Erythroblast (primary cell): ENCODE results near the gene UGT1A6.

Source experiments
- DNase-seq, 2 experiments: peaks; one replicate each; lab custom pipeline; 2025; lab: John Stamatoyannopoulos, UW
- GATA1 ChIP-seq: IDR thresholded peaks from 2 replicates; pipeline ENCODE4 v1.6.1; 2011; ENCODE audit warnings: low read depth, mild to moderate bottlenecking, control low read depth, low read length, moderate library complexity
- POLR2A ChIP-seq: IDR thresholded peaks from 2 replicates; pipeline ENCODE4 v1.6.1; 2011; ENCODE audit warnings: mild to moderate bottlenecking, low read length

UGT1A6 gene

GRCh38 chr2:233789554-233789953 lies 96.9 kb downstream of the UGT1A6 start:
- no peak for TF ChIP-seq POLR2A
- no peak for TF ChIP-seq GATA1
- DNase-seq = no peak

GRCh38 chr2:233791151-233791882 lies 98.6 kb downstream of the UGT1A6 start:
- TF ChIP-seq GATA1 = no peak
- no peak for DNase-seq

GRCh38 chr2:233791883-233792329 lies 99.2 kb downstream of the UGT1A6 start:
- TF ChIP-seq GATA1 (no peak), POLR2A (no peak)
- no peak for DNase-seq

DNA sequence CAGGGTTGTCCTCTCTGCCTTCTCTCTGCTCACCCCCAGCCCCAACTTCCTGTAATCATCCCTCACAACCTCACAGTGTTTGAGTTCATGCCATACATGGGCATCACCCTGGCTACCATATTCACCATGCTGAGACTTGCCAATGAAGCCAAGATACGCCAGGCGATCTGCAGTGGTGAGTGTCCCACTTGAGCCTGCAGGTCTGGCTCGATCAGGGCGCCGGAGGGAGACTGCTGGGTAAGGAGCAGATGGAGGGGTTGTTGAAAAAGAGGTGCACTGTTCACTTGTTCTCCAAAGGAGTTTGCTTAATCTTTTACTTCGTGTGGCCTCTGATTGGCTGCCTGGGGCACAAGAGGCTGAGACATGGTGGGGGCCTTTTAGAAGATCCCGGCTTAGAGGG lies 100.0 kb downstream of the UGT1A6 start:
- TF ChIP-seq POLR2A (no peak), GATA1 (no peak)
- no peak for DNase-seq

DNA sequence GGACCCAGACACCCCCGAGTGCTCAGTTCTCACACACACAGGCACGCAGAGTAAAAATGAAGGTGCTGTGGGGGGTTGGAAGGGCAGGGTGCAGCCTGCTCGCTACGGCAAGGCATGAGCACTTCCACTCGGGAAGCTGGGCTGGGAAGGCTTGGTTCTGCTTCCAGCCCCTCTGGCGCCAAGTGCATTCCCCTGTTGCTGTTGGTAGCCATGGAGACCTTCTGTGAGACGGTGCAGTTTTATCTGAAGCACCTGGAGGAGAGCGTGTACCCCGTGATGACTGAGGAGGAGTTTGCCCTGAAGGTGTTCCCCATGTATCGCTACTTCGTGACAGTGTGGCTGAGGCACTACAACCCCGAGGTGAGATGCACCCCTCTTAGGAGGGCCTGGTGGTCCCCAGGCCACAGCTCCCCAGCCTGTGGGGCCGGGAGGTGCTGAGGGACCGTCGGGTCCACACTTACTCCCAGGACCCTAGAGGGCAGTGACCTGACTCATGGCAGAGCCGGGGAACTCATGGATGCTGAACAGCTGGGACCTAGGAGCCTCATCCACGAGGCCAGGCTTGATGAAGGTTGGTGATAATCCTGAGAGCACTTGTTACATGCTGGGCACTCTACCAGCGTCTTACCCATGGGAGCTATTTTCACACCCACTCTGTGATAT lies 100.9 kb downstream of the UGT1A6 start:
- DNase-seq = no peak
- TF ChIP-seq GATA1 = no peak
- TF ChIP-seq POLR2A = no peak

GRCh38 chr2:233794128-233794658 lies 101.5 kb downstream of the UGT1A6 start:
- TF ChIP-seq POLR2A (no peak), GATA1 (no peak)
- no peak for DNase-seq

GRCh38 chr2:233795735-233796171 lies 103.1 kb downstream of the UGT1A6 start:
- DNase-seq = no peak
- no peak for TF ChIP-seq POLR2A
- no peak for TF ChIP-seq GATA1

DNA sequence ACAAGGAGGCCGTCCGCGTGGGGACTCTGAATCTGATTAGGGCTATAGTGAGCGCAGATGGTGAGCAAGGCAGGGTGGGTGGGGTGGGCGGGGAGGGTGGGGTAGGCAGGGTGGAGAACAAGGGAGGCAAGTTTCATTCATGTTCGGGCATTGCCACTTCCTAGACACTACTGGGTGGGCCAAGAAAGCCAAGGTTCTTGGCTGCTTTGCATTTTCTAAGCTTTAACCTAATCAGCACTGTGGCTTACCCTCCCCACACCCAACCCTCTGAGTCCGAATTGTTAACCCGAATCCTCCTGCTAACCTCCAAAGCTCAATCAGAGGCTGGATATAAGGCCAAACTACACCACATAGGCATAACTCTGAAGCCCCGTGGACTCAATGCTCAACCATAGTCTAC lies 103.6 kb downstream of the UGT1A6 start:
- TF ChIP-seq GATA1 (no peak), POLR2A (no peak)
- no peak for DNase-seq

GRCh38 chr2:233798335-233799086 lies 105.8 kb downstream of the UGT1A6 start:
- no peak for DNase-seq
- TF ChIP-seq GATA1 (no peak), POLR2A (no peak)

DNA sequence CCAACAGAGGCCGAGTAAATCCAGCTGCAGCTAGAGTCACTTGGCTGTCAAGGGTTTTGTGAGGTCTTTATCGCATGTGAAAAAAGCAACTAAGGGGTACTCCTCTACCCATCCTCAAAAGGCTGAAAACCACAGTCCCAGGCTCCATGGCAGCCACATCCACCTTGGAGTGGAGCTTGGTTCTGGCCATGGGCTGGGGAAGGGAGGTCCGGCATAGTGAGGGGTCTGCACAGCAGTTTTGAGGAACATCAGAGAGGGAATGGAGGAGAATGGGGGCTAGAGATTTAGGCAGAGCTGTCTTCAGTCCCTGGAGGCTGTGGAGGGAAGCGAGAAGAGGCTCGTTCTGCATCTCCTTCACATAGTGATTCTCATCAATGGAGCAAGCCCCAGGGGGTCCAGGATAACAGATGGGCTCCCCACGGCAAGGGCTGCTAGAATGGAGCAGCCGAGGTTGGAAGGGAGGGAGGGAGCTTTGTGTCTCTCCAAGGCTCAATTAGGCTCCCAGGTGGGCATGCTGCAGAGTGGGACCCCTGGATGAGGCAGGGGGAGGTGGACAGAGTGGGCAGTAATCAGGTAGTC lies 106.5 kb downstream of the UGT1A6 start:
- DNase-seq = no peak
- no peak for TF ChIP-seq POLR2A

DNA sequence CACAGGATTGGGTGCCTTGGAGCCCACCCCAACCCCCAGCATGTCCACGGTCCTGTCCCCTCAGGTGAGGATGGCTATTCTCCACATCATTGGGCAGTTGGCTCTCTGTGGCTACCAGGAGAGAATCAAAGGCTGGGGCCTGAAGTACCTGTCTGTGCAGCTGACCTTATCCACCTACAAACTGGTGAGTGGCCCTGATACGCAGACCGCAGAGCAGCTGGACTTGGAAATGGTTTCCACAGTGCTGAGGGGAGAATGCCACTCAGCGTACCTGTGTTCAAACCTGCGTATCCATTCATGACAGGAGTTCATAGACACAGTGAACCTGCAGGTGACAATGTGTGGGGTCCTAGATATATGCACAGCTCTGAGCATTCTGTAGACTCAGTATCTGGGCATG lies 107.0 kb downstream of the UGT1A6 start:
- no peak for TF ChIP-seq GATA1
- no peak for TF ChIP-seq POLR2A
- no peak for DNase-seq

GRCh38 chr2:233800208-233800607 lies 107.5 kb downstream of the UGT1A6 start:
- DNase-seq = no peak
- no peak for TF ChIP-seq GATA1
- no peak for TF ChIP-seq POLR2A

DNA sequence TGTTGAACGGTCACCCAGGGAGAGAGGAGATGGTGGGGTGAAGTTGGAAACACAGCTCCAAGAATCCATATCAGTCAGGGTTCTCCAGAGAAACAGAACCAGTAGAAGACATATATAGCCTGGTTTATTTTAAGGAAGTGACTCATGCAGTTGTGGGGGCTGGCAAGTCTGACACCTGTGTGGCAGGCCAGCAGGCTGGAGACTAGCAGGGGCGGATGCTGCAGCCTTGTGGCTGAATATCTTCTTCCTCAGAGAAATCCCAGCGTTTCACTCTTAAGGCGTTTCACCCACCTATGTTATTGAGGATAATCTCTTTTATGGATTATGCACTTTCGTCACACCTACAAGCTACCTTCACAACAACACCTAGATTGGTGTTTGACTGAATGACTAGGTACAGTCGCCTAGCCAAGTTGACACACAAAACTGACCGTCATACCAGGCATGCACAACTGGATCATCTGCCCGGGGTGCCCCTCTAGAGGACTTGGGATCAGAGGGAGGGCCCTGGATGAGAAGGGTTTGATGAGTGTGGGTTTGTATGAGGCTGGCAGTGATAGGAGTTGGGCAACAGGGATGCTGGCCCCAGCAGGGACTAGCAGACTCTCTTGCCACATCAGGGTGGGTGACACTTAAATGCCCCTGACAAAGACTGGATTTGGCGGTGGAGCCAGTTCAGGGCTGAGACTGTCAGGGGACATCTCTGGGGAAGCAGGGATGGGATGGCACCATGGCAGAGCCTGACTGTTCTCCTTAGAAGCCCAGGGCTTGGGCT lies 108.9 kb downstream of the UGT1A6 start:
- TF ChIP-seq POLR2A (no peak), GATA1 (no peak)
- DNase-seq = no peak
